H9 (cell line): Measurements from ENCODE around the gene ZNF845. TPM values are rescaled to one million over a fixed set of nuclear protein-coding genes. Genes with fewer than 3 reads are reported as not detected.
A peak's percentile ranks its signal among the peaks of the same experiment; 100 is the strongest.
"Not testable (repeated sequence)": the region's sequence is repeated elsewhere in the genome, so short reads cannot be mapped to it uniquely, and the experiment has no call there.

Source experiments
- DNase-seq: peaks from one replicate; pipeline ENCODE4 v3.0.0-alpha.2; 2017
- H2AFZ ChIP-seq: one replicate; pipeline ENCODE4 v1.6.1; 2013; ENCODE audit warnings: mild to moderate bottlenecking, low read length, control low read depth, moderate library complexity
- H2AK5ac ChIP-seq: 2 replicates; pipeline ENCODE4 v1.6.1; 2013; ENCODE audit warnings: low read length, control low read depth, mixed read lengths; ENCODE audit not compliant: insufficient read length
- H2BK120ac ChIP-seq: one replicate; pipeline ENCODE4 v1.6.1; 2013; ENCODE audit warnings: low read depth, mild to moderate bottlenecking, low read length, control low read depth, inconsistent platforms; ENCODE audit not compliant: poor library complexity, severe bottlenecking
- H2BK12ac ChIP-seq: 2 replicates; pipeline ENCODE4 v1.6.1; 2013; ENCODE audit warnings: low read length, control low read depth, mixed read lengths, low read depth; ENCODE audit not compliant: insufficient read length
- H2BK15ac ChIP-seq: 2 replicates; pipeline ENCODE4 v1.6.1; 2013; ENCODE audit warnings: low read depth, low read length, control low read depth
- H2BK20ac ChIP-seq: one replicate; pipeline ENCODE4 v1.6.1; 2013; ENCODE audit warnings: low read depth, mild to moderate bottlenecking, low read length, control low read depth, inconsistent platforms; ENCODE audit not compliant: poor library complexity, severe bottlenecking
- H2BK5ac ChIP-seq: 2 replicates; pipeline ENCODE4 v1.6.1; 2013; ENCODE audit warnings: low read length, control low read depth, mixed read lengths; ENCODE audit not compliant: insufficient read length
- H3K14ac ChIP-seq: 2 replicates; pipeline ENCODE4 v1.6.1; 2013; ENCODE audit warnings: low read length, control low read depth; ENCODE audit not compliant: insufficient read depth
- H3K18ac ChIP-seq: 2 replicates; pipeline ENCODE4 v1.6.1; 2013; ENCODE audit warnings: low read depth, mild to moderate bottlenecking, mixed read lengths, low read length, control low read depth; ENCODE audit not compliant: insufficient read length
- H3K23ac ChIP-seq: 2 replicates; pipeline ENCODE4 v1.6.1; 2013; ENCODE audit warnings: low read length, control low read depth, mixed read lengths, low read depth; ENCODE audit not compliant: insufficient read length
- H3K23me2 ChIP-seq: 2 replicates; pipeline ENCODE4 v1.6.1; 2013; ENCODE audit warnings: low read depth, mild to moderate bottlenecking, mixed read lengths, low read length, control low read depth; ENCODE audit not compliant: insufficient read length, poor library complexity, severe bottlenecking
- H3K27ac ChIP-seq: 2 replicates; pipeline ENCODE4 v1.5.1; 2013; ENCODE audit warnings: low read length, control low read depth, mixed read lengths, low read depth; ENCODE audit not compliant: insufficient read length
- H3K27me3 ChIP-seq: 2 replicates; pipeline ENCODE4 v1.6.1; 2013; ENCODE audit warnings: low read length, control low read depth, inconsistent platforms; ENCODE audit not compliant: insufficient read depth
- H3K4ac ChIP-seq: 2 replicates; pipeline ENCODE4 v1.6.1; 2013; ENCODE audit warnings: low read depth, mild to moderate bottlenecking, control low read depth, inconsistent platforms, low read length, moderate library complexity
- H3K4me1 ChIP-seq: 2 replicates; pipeline ENCODE4 v1.6.1; 2013; ENCODE audit warnings: low read length, control low read depth, inconsistent platforms; ENCODE audit not compliant: insufficient read depth
- H3K4me2 ChIP-seq: 2 replicates; pipeline ENCODE4 v1.6.1; 2013; ENCODE audit warnings: low read length, control low read depth, mixed read lengths; ENCODE audit not compliant: insufficient read length, insufficient read depth
- H3K56ac ChIP-seq: 2 replicates; pipeline ENCODE4 v1.6.1; 2013; ENCODE audit warnings: low read depth, mild to moderate bottlenecking, mixed read lengths, low read length, control low read depth; ENCODE audit not compliant: insufficient read length
- H3K79me1 ChIP-seq: 2 replicates; pipeline ENCODE4 v1.6.1; 2013; ENCODE audit warnings: low read depth, mild to moderate bottlenecking, moderate library complexity, low read length, control low read depth, inconsistent platforms; ENCODE audit not compliant: insufficient read depth, poor library complexity, severe bottlenecking
- H3K79me2 ChIP-seq: 2 replicates; pipeline ENCODE4 v1.6.1; 2013; ENCODE audit warnings: low read length, control low read depth, inconsistent platforms; ENCODE audit not compliant: insufficient read depth
- H3K9ac ChIP-seq: 2 replicates; pipeline ENCODE4 v1.6.1; 2013; ENCODE audit warnings: low read length, control low read depth, mixed read lengths; ENCODE audit not compliant: insufficient read length; ENCODE audit errors: extremely low read depth
- H3K9me3 ChIP-seq: one replicate; pipeline ENCODE4 v1.6.1; 2013; ENCODE audit warnings: low read depth, low read length, inconsistent platforms; ENCODE audit not compliant: control insufficient read depth
- H3T11ph ChIP-seq: one replicate; pipeline ENCODE4 v1.6.1; 2013; ENCODE audit warnings: mild to moderate bottlenecking, low read length, control low read depth, inconsistent platforms
- H4K20me1 ChIP-seq: one replicate; pipeline ENCODE4 v1.6.1; 2013; ENCODE audit not compliant: control insufficient read depth, insufficient read length, insufficient read depth
- H4K5ac ChIP-seq: 2 replicates; pipeline ENCODE4 v1.6.1; 2013; ENCODE audit warnings: low read depth, mild to moderate bottlenecking, mixed read lengths, low read length, control low read depth; ENCODE audit not compliant: insufficient read length
- H4K8ac ChIP-seq: replicated peaks from 2 replicates; pipeline ENCODE4 v1.6.1; 2013; ENCODE audit warnings: low read length, control low read depth, mixed read lengths, low read depth; ENCODE audit not compliant: insufficient read length
- H4K91ac ChIP-seq: 2 replicates; pipeline ENCODE4 v1.6.1; 2013; ENCODE audit warnings: low read depth, mild to moderate bottlenecking, moderate library complexity, mixed read lengths, low read length, control low read depth; ENCODE audit not compliant: insufficient read length
- H3K27ac Mint-ChIP-seq, 3 experiments: 2 replicates in 2 of 3; 3 replicates in 1 of 3; pipeline ENCODE4 v1.8.0; 2020 to 2021; ENCODE audit warnings: mixed read lengths in 3 of 3, mild to moderate bottlenecking in 1 of 3, moderate library complexity in 1 of 3
- H3K27me3 Mint-ChIP-seq: 2 replicates; pipeline ENCODE4 v1.8.0; 2021; ENCODE audit warnings: low read depth, mild to moderate bottlenecking, moderate library complexity, mixed read lengths
- H3K36me3 Mint-ChIP-seq, 3 experiments: 2 replicates in 2 of 3; 3 replicates in 1 of 3; pipeline ENCODE4 v1.8.0; 2020 to 2021; ENCODE audit warnings: low read depth in 3 of 3, mixed read lengths in 3 of 3; ENCODE audit not compliant: insufficient read depth in 1 of 3
- H3K4me1 Mint-ChIP-seq, 2 experiments: 2 replicates each; pipeline ENCODE4 v1.8.0; 2020; ENCODE audit warnings: mixed read lengths in 2 of 2
- H3K4me3 Mint-ChIP-seq, 2 experiments: 2 replicates in 1 of 2; 3 replicates in 1 of 2; pipeline ENCODE4 v1.8.0; 2020 to 2021; ENCODE audit warnings: mild to moderate bottlenecking in 2 of 2, mixed read lengths in 2 of 2, moderate library complexity in 1 of 2
- H3K9me3 Mint-ChIP-seq, 2 experiments: 2 replicates in 1 of 2; 3 replicates in 1 of 2; pipeline ENCODE4 v1.8.0; 2020; ENCODE audit warnings: mild to moderate bottlenecking in 2 of 2, mixed read lengths in 2 of 2, moderate library complexity in 1 of 2
- CTCF ChIP-seq: fragments of 200-600 bp; sonication (generic); conservative IDR thresholded peaks from 3 replicates; pipeline ENCODE4 v1.8.0; 2021; ENCODE audit warnings: antibody characterized with exemption, mild to moderate bottlenecking
- WGBS: extraction: QIAGEN DNeasy Blood & Tissue Kit; methylation state at CpG from one replicate; pipeline ENCODE4 v1.1.7; 2013; ENCODE audit warnings: missing lambda C conversion rate, low lambda C conversion rate, mixed read lengths; ENCODE audit not compliant: insufficient read length; ENCODE audit errors: extremely low coverage; 5-methylcytosine and 5-hydroxymethylcytosine counted together
- total RNA-seq: library from RNA; stranded (reverse); gene quantifications from 2 replicates; pipeline ENCODE4 v1.2.1, GENCODE V29; 2021

ZNF845 gene
- total RNA-seq, 1 experiment from 2014 or later, result 17.4 TPM

GRCh38 chr19:53301341-53301740 lies 32.2 kb upstream of the ZNF845 start:
- not testable (repeated sequence) for H3K79me2 ChIP-seq

More at GRCh38 chr19:53301341-53301740, 32.2 kb upstream of the ZNF845 start:
- WGBS, result no CpG with 5 or more reads among the region's 8 CpGs
- not testable (repeated sequence) for H2BK15ac ChIP-seq, H3K9ac ChIP-seq, H3K14ac ChIP-seq, H3K4me1 Mint-ChIP-seq, H4K5ac ChIP-seq, H3K23ac ChIP-seq, H3T11ph ChIP-seq, H3K27ac ChIP-seq, H3K9me3 ChIP-seq, H3K4me3 Mint-ChIP-seq, H3K4me2 ChIP-seq, H3K27ac Mint-ChIP-seq, H4K20me1 ChIP-seq, H2BK12ac ChIP-seq, H3K18ac ChIP-seq, H2BK5ac ChIP-seq, H3K36me3 Mint-ChIP-seq, H2AK5ac ChIP-seq, H4K91ac ChIP-seq, H3K4me1 ChIP-seq, H3K79me1 ChIP-seq, H3K27me3 ChIP-seq, H3K4ac ChIP-seq, DNase-seq, H2AFZ ChIP-seq, H2BK20ac ChIP-seq, H3K56ac ChIP-seq, H4K8ac ChIP-seq, H3K23me2 ChIP-seq, H2BK120ac ChIP-seq
- H3K27me3 Mint-ChIP-seq, result peaks cover 38% of the 10 kb centered on the region
- TF ChIP-seq CTCF, result peak; percentile 22; the same call in 2 of the 3 replicates
- peaks cover 32 to 49% of the 10 kb centered on the region in 2 experiments for H3K9me3 Mint-ChIP-seq
